A673 (cell line): ENCODE data around the gene PLK1. TPM values are rescaled to one million over a fixed set of nuclear protein-coding genes. Genes with fewer than 3 reads are reported as not detected.

Experiments
- BruUV-seq: library from RNA; stranded (reverse); fragments of 400-500 nt; replicated peaks from 2 replicates; lab custom pipeline; 2021; lab: Mats Ljungman, UMichigan
- CTCF ChIA-PET: fragments of 300-600 bp; sonication (Branson Sonifier 250); formaldehyde crosslinking; loops from one replicate; lab custom pipeline; 2022; ENCODE audit warnings: antibody characterized with exemption; lab: Charles Lee
- POLR2A ChIA-PET: fragments of 300-600 bp; sonication (Branson Sonifier 250); formaldehyde crosslinking; loops from one replicate; lab custom pipeline; 2022; ENCODE audit warnings: antibody characterized with exemption; ENCODE audit not compliant: low non-redundant PET; lab: Charles Lee
- DNase-seq: peaks from one replicate; pipeline ENCODE4 v3.0.0-alpha.2; 2015; ENCODE audit warnings: low spot score
- H3K27ac ChIP-seq: fragments of 200-600 bp; sonication (generic); 2 replicates; pipeline ENCODE4 v1.5.1; 2016; ENCODE audit warnings: mixed run types, low read depth, mild to moderate bottlenecking, mixed read lengths, antibody characterized with exemption, low read length; ENCODE audit not compliant: poor library complexity, severe bottlenecking
- H3K27me3 ChIP-seq: fragments of 200-600 bp; sonication (generic); replicated peaks from 2 replicates; pipeline ENCODE4 v1.6.1; 2017; ENCODE audit warnings: mixed run types, low read depth, mild to moderate bottlenecking, mixed read lengths, antibody characterized with exemption, low read length; ENCODE audit not compliant: insufficient read depth, poor library complexity
- H3K36me3 ChIP-seq: fragments of 200-600 bp; sonication (generic); 2 replicates; pipeline ENCODE4 v1.6.1; 2016; ENCODE audit warnings: mixed run types, mild to moderate bottlenecking, mixed read lengths, antibody characterized with exemption, low read length; ENCODE audit not compliant: insufficient read depth, poor library complexity, severe bottlenecking
- H3K4me1 ChIP-seq: fragments of 200-600 bp; sonication (generic); 2 replicates; pipeline ENCODE4 v1.6.1; 2017; ENCODE audit warnings: mixed run types, mild to moderate bottlenecking, mixed read lengths, antibody characterized with exemption, low read length; ENCODE audit not compliant: insufficient read depth, poor library complexity, severe bottlenecking
- H3K4me3 ChIP-seq: fragments of 200-600 bp; sonication (generic); 2 replicates; pipeline ENCODE4 v1.5.1; 2016; ENCODE audit warnings: low read depth, mixed run types, mild to moderate bottlenecking, mixed read lengths, low read length; ENCODE audit not compliant: poor library complexity, severe bottlenecking
- H3K9me3 ChIP-seq: fragments of 200-600 bp; sonication (generic); 2 replicates; pipeline ENCODE4 v1.6.1; 2016; ENCODE audit warnings: mixed run types, low read depth, mild to moderate bottlenecking, mixed read lengths, antibody characterized with exemption, low read length; ENCODE audit not compliant: poor library complexity, severe bottlenecking
- EZH2 ChIP-seq: fragments of 200-600 bp; sonication (generic); IDR thresholded peaks from 2 replicates; pipeline ENCODE4 v1.6.1; 2017; ENCODE audit warnings: borderline replicate concordance, low read depth, mild to moderate bottlenecking, mixed read lengths, antibody characterized with exemption, low read length; ENCODE audit not compliant: poor library complexity, severe bottlenecking
- intact Hi-C: fragments of 100-400 bp; cut with micrococcal nuclease; formaldehyde crosslinking; loops from one replicate; pipeline ENCODE4 v1.10.0; 2022; ENCODE audit not compliant: unreplicated experiment
- total RNA-seq: library from RNA; stranded (reverse); gene quantifications from 2 replicates; pipeline ENCODE4 v1.2.3, GENCODE V29; 2021
- TF ChIP-seq, protein P1 (sequence below): fragments of 300-800, 200-600 bp; sonication (generic); conservative IDR thresholded peaks from 2 replicates; pipeline ENCODE4 v1.5.1; 2017; ENCODE audit warnings: low read depth, mild to moderate bottlenecking, antibody characterized with exemption, low read length, moderate library complexity, mixed read lengths

PLK1 gene
- total RNA-seq, 1 experiment from 2014 or later, result 234 TPM

DNA sequence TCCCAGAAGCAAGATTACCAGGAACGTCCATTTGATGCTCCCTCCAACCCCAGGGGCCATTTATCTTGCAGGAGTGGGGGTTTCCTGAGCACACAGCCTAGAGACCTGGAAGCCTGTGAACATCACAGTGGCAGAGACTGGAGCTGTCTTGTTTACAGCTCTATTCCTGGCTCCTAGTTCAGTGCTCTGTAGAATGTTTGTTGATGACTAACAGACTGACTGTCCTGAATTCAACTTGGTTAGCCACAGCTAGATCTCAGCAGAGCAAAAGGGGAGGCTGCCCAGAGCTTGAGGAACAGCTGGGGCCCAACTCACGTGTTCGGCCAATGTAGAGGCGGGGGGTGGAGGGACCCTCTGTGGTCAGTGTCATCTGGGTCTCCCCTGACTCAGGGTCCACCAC lies 27.8 kb downstream of the PLK1 start:
- BruUV-seq, result no TSS peak
- CTCF ChIA-PET, result no interaction called here
- intact Hi-C loops, result no loop called here
- Histone ChIP-seq H3K4me3 (no peak overlapping the region), H3K4me1 (no peaks in the 10 kb centered on the region), H3K27me3 (no peaks in the 10 kb centered on the region), H3K9me3 (peaks cover 4% of the 10 kb centered on the region), H3K27ac (no peak overlapping the region), H3K36me3 (no peaks in the 10 kb centered on the region)
- POLR2A ChIA-PET, result no interaction called here
- TF ChIP-seq EZH2, result no peak
- TF ChIP-seq, protein P1, sequence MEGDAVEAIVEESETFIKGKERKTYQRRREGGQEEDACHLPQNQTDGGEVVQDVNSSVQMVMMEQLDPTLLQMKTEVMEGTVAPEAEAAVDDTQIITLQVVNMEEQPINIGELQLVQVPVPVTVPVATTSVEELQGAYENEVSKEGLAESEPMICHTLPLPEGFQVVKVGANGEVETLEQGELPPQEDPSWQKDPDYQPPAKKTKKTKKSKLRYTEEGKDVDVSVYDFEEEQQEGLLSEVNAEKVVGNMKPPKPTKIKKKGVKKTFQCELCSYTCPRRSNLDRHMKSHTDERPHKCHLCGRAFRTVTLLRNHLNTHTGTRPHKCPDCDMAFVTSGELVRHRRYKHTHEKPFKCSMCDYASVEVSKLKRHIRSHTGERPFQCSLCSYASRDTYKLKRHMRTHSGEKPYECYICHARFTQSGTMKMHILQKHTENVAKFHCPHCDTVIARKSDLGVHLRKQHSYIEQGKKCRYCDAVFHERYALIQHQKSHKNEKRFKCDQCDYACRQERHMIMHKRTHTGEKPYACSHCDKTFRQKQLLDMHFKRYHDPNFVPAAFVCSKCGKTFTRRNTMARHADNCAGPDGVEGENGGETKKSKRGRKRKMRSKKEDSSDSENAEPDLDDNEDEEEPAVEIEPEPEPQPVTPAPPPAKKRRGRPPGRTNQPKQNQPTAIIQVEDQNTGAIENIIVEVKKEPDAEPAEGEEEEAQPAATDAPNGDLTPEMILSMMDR, result no peak
- no peak for DNase-seq

GRCh38 chr16:23709536-23709935 lies 30.8 kb downstream of the PLK1 start:
- no TSS peak for BruUV-seq
- Histone ChIP-seq H3K36me3 (no peaks in the 10 kb centered on the region), H3K27ac (no peak overlapping the region), H3K4me3 (no peak overlapping the region), H3K4me1 (no peaks in the 10 kb centered on the region), H3K27me3 (peaks cover 7% of the 10 kb centered on the region), H3K9me3 (peaks cover 4% of the 10 kb centered on the region)
- CTCF ChIA-PET, result no interaction called here
- TF ChIP-seq, protein P1, result no peak
- no peak for TF ChIP-seq EZH2
- no peak for DNase-seq
- POLR2A ChIA-PET, result no interaction called here
- intact Hi-C loops, result no loop called here

GRCh38 chr16:23710008-23710407 lies 31.3 kb downstream of the PLK1 start:
- intact Hi-C loops, result no loop called here
- Histone ChIP-seq H3K4me1 (no peaks in the 10 kb centered on the region), H3K36me3 (no peaks in the 10 kb centered on the region), H3K4me3 (no peak overlapping the region), H3K9me3 (peaks cover 4% of the 10 kb centered on the region), H3K27ac (no peak overlapping the region), H3K27me3 (peaks cover 7% of the 10 kb centered on the region)
- DNase-seq, result no peak
- CTCF ChIA-PET, result no interaction called here
- TF ChIP-seq EZH2, result no peak
- TF ChIP-seq, protein P1, result no peak
- BruUV-seq, result no TSS peak
- POLR2A ChIA-PET, result no interaction called here
